ENCODE data around the gene OR7D2. TPM values are rescaled to one million over a fixed set of nuclear protein-coding genes. Genes with fewer than 3 reads are reported as not detected.
"Not testable (repeated sequence)": the region's sequence is repeated elsewhere in the genome, so short reads cannot be mapped to it uniquely, and the experiment has no call there.

The OR7D2 gene
- total RNA-seq, 2 experiments from 2014 or later, result 0.05 to 0.09 TPM

DNA sequence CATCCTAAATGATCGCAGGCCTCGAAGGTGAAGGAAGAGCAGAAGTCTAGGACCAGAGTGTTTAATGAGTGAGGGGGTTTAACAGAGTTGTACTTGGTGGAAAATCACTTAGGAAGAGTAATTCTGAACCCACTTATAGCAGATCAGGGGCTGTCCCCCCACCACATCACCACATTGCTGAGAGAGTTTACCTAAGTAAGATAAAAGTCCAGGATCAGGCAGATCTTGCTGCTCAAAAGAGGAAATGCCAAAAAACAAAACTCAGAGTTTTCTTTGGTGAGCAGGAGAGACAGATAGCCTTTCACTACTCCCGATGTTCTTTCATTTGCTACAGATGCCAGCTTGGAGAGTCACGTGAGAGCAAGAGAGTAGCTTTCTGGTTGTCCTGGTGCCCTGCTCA is 23.2 kb upstream of the OR7D2 start:
- no peak for DNase-seq
- peaks cover 35% of the 10 kb centered on the region for H3K4me1 Mint-ChIP-seq
- peak overlapping the region; percentile 76 for H3K27ac Mint-ChIP-seq
- peaks cover 94% of the 10 kb centered on the region for H3K36me3 Mint-ChIP-seq (ENCODE audit: low read depth)
- ATAC-seq, result no peak
- H3K9me3 Mint-ChIP-seq (ENCODE audit: low read depth), result peaks cover 40% of the 10 kb centered on the region
- no peaks in the 10 kb centered on the region for H3K27me3 Mint-ChIP-seq
- intact Hi-C loops (cut with DNase I, micrococcal nuclease), result no loop called here
- ChIA-PET CTCF (no interaction called here), POLR2A (no interaction called here)
- H3K4me3 Mint-ChIP-seq, result no peak overlapping the region

DNA sequence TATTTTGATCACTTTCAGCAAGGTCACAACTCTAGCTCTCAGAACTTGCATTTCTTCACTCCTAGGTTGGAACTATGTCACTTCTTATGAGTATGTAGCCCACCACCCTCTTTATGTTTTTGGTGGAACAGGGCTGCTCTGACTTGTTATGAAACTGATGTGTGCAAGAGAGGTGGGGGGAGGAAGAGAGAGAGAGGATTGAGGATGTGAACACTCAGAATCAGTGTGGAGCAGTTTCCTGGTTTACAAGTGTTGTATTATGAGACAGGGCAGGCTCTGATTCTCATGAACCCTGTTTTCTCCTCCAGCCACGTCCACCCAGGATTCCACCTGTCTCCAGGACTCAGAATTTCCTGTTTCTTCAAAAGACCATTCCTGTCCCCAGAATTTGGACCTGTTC is 22.5 kb upstream of the OR7D2 start:
- ATAC-seq (no peak), DNase-seq (no peak)
- H3K27ac Mint-ChIP-seq, result no peak overlapping the region
- peaks cover 28% of the 10 kb centered on the region for H3K4me1 Mint-ChIP-seq
- H3K9me3 Mint-ChIP-seq (ENCODE audit: low read depth), result peaks cover 42% of the 10 kb centered on the region
- POLR2A ChIA-PET, result no interaction called here
- intact Hi-C loops (cut with DNase I, micrococcal nuclease), result no loop called here
- CTCF ChIA-PET, result interaction anchor here (0.8 kb wide), 1 partner anchor 1069 kb away, joined by 3 read pairs; no protein-coding TSS in a partner anchor
- no peak overlapping the region for H3K4me3 Mint-ChIP-seq
- H3K27me3 Mint-ChIP-seq, result no peaks in the 10 kb centered on the region
- H3K36me3 Mint-ChIP-seq (ENCODE audit: low read depth), result peaks cover 94% of the 10 kb centered on the region

DNA sequence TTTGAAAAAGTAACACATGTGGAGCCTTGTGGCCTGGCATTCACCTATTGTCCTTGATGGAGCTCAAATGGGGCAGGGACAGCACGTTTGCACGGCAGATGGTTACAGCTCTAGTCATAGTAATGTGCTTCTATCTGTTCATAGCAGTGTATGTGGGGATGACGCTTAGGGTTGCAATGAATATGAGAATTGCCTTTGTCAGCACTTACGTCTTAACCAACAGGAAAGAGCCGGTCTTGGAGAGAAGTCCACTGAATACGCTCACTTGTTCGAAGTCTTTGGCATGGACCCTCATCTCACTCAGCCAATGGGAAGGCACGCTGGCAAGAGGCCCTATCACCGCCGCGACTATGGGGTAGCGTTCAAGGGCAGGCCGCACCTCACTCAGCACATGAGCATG is 18.9 kb upstream of the OR7D2 start:
- no peaks in the 10 kb centered on the region for H3K27me3 Mint-ChIP-seq
- no peak overlapping the region for H3K27ac Mint-ChIP-seq
- peaks cover 98% of the 10 kb centered on the region for H3K36me3 Mint-ChIP-seq (ENCODE audit: low read depth)
- H3K9me3 Mint-ChIP-seq (ENCODE audit: low read depth), result peaks cover 33% of the 10 kb centered on the region
- intact Hi-C loops (cut with DNase I, micrococcal nuclease), result no loop called here
- POLR2A ChIA-PET, result no interaction called here
- ATAC-seq, result no peak
- no peak overlapping the region for H3K4me3 Mint-ChIP-seq
- CTCF ChIA-PET, result no interaction called here
- peaks cover 13% of the 10 kb centered on the region for H3K4me1 Mint-ChIP-seq
- DNase-seq, result no peak

DNA sequence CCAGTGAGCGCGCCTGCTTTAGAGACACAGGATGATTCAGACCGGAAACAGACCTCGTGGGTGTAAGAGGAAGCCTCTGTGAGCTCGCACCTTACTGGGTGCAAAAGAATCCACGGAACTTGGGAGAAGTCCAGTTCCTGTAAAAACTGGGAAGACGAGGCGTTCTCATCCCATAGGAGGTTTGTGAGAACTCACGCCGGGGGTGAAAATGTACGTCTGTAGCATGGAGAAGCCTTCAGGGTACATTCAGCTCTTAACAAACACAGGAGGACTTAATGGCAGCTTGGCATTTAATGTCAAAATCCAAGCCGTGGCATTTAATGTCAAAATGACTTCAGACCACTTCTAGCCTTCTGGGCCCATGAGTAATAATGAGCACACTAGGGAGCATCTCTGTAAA is 17.4 kb upstream of the OR7D2 start:
- Mint-ChIP-seq H3K9me3 (ENCODE audit: low read depth) (peaks cover 31% of the 10 kb centered on the region), H3K27ac (no peak overlapping the region), H3K36me3 (ENCODE audit: low read depth) (peaks cover 98% of the 10 kb centered on the region), H3K27me3 (no peaks in the 10 kb centered on the region), H3K4me1 (no peaks in the 10 kb centered on the region), H3K4me3 (no peak overlapping the region)
- DNase-seq, result no peak
- ATAC-seq, result no peak
- ChIA-PET POLR2A (no interaction called here), CTCF (no interaction called here)
- intact Hi-C loops (cut with DNase I, micrococcal nuclease), result no loop called here

DNA sequence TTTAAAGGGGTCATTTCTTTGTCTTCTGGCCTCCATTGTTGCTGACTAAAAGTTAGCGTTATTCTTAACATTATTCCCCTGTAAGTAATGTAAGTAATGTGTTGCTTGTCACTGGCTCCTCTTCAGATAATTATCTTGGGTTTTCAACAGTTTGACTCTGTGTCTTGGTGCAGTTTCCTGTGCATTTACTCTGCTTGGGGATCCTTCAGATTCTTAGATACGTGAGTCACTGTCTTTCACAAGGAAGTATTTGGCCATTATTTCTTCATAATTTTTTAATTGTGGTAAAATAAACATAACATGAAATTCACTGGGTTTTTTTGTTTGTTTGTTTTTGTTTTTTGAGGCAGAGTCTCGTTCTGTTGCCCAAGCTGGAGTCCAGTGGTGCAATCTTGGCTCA is 13.5 kb upstream of the OR7D2 start:
- Mint-ChIP-seq H3K27ac (no peak overlapping the region), H3K4me3 (no peak overlapping the region), H3K9me3 (ENCODE audit: low read depth) (peaks cover 25% of the 10 kb centered on the region), H3K27me3 (no peaks in the 10 kb centered on the region), H3K36me3 (ENCODE audit: low read depth) (peaks cover 80% of the 10 kb centered on the region), H3K4me1 (no peaks in the 10 kb centered on the region)
- DNase-seq, result no peak
- CTCF ChIA-PET, result no interaction called here
- no peak for ATAC-seq
- intact Hi-C loops (cut with DNase I, micrococcal nuclease), result no loop called here
- POLR2A ChIA-PET, result no interaction called here

DNA sequence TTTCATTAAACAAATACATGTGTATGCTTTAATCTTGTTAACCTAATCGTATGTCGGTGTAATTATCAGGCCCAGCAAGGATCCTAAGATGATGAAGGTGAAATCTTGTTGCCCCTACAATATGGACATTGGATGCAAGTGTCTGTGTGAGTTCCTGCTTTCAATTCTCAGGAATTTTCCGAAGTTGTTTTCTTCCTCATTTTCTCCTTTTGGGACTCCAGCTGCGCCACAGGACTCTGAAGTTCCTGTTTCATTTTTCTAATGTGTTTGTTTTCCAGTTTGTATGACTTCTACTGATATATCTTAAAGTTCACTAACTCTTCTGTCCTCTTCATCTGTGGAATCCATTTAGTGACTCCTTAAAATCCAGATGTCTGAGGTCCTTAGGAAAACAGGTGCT is 11.9 kb upstream of the OR7D2 start:
- Mint-ChIP-seq H3K4me1 (no peaks in the 10 kb centered on the region), H3K9me3 (ENCODE audit: low read depth) (peaks cover 13% of the 10 kb centered on the region), H3K36me3 (ENCODE audit: low read depth) (peaks cover 64% of the 10 kb centered on the region), H3K27ac (no peak overlapping the region), H3K27me3 (no peaks in the 10 kb centered on the region), H3K4me3 (no peak overlapping the region)
- intact Hi-C loops (cut with DNase I, micrococcal nuclease), result no loop called here
- DNase-seq, result no peak
- ChIA-PET POLR2A (no interaction called here), CTCF (no interaction called here)
- no peak for ATAC-seq

DNA sequence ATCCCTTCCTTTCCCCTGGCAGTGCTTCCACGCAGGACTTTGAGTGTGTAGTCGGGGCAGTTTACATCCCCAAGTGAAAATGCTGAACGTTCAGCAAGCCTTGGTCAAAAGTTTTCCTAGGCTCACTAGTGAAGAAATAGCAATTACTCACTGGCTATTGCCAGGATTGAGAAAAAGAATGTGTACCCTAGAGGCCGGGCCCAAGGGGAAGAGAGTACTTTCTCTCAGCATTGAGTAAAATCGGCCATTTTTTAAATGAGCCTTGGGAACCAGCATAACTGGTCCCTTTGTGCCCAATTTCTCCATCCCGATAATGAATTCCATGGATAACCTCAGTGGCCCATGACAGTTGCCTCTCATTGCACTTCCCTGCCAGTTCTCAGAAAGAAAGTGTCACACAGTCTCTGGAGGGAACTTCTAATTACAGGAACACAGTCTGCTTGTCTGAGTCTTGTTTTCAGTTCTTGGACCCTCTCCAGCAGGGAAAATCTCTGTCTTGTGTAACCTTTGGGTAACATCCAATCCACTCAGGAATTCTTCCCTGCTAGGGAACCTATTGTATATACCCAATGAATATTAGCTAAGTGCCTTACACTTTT is 7.3 kb upstream of the OR7D2 start:
- DNase-seq (no peak), ATAC-seq (no peak)
- CTCF ChIA-PET, result no interaction called here
- H3K4me1 Mint-ChIP-seq, result no peaks in the 10 kb centered on the region
- H3K36me3 Mint-ChIP-seq (ENCODE audit: low read depth), result peaks cover 19% of the 10 kb centered on the region
- H3K27ac Mint-ChIP-seq, result no peak overlapping the region
- H3K4me3 Mint-ChIP-seq, result no peak overlapping the region
- POLR2A ChIA-PET, result no interaction called here
- intact Hi-C loops (cut with DNase I, micrococcal nuclease), result no loop called here
- H3K9me3 Mint-ChIP-seq (ENCODE audit: low read depth), result peaks cover 4% of the 10 kb centered on the region
- no peaks in the 10 kb centered on the region for H3K27me3 Mint-ChIP-seq

DNA sequence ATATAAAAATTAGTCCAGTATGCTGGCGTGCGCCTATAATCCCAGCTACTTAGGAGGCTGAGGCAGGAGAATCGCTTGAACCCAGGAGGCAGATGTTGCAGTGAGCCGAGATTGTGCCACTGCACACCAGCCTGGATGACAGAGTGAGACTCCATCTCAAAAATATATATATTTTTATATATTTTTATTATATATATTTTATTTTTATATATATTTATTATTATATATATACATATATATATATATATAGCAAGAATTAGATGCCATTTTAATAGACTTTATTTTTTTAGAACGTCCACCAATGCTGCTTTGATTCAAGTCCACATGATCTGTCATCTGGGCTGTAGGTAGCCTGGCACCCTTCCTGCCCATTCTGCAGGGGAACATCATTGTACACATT is 3.5 kb upstream of the OR7D2 start:
- ChIA-PET CTCF (no interaction called here), POLR2A (no interaction called here)
- ATAC-seq, result no peak
- Mint-ChIP-seq H3K36me3 (ENCODE audit: low read depth) (no peaks in the 10 kb centered on the region), H3K27me3 (peaks cover 1% of the 10 kb centered on the region), H3K4me1 (no peaks in the 10 kb centered on the region), H3K4me3 (no peak overlapping the region), H3K9me3 (ENCODE audit: low read depth) (no peaks in the 10 kb centered on the region), H3K27ac (no peak overlapping the region)
- intact Hi-C loops (cut with DNase I, micrococcal nuclease), result no loop called here
- DNase-seq, result no peak

DNA sequence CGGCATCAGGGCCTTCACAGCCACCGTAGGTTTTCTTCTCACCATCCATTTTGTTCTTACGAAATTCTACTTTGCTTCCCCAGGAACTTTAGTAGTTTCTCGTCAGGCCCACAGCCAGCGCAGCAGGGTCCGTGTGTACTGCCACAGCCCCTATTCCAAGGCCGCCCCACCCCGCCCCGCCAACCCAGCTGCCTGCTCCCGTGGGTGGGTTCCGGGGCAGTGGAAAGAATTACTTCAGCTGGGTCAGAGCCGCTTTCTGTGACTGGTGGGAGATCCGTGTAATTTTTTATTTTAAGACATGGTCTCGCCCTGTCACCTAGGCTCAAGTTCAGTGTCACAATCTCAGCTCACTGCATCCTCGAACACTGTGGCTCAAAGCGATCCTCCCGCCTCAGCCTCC is 4.2 kb downstream of the OR7D2 start:
- intact Hi-C loops (cut with DNase I, micrococcal nuclease), result no loop called here
- DNase-seq, result no peak
- Mint-ChIP-seq H3K9me3 (ENCODE audit: low read depth) (peaks cover 2% of the 10 kb centered on the region), H3K4me3 (no peak overlapping the region), H3K36me3 (ENCODE audit: low read depth) (no peaks in the 10 kb centered on the region), H3K27ac (no peak overlapping the region), H3K4me1 (no peaks in the 10 kb centered on the region), H3K27me3 (peaks cover 5% of the 10 kb centered on the region)
- ChIA-PET POLR2A (no interaction called here), CTCF (no interaction called here)
- no peak for ATAC-seq

DNA sequence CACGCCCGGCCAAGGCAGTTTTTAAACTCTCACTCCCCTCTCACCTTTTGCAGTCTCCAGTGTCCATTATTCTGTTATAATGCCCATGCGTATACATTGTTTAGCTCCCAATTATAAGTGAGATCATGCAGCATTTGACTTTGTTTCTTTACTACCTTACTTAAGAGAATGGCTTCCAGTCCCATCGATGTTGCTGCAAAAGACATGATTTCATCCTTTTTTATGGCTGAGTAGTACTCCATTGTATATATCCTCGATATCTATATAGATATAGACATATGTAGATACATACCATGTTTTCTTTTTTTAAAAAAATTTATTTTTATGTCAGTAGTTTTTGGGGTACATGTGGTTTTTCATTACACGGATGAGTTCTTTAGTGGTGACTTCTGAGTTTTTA is 8.4 kb downstream of the OR7D2 start:
- ChIA-PET CTCF (no interaction called here), POLR2A (no interaction called here)
- Mint-ChIP-seq H3K4me3 (no peak overlapping the region), H3K36me3 (ENCODE audit: low read depth) (no peaks in the 10 kb centered on the region), H3K27ac (no peak overlapping the region), H3K27me3 (peaks cover 17% of the 10 kb centered on the region), H3K9me3 (ENCODE audit: low read depth) (peaks cover 5% of the 10 kb centered on the region), H3K4me1 (no peaks in the 10 kb centered on the region)
- intact Hi-C loops (cut with DNase I, micrococcal nuclease), result no loop called here
- ATAC-seq (no peak), DNase-seq (no peak)

DNA sequence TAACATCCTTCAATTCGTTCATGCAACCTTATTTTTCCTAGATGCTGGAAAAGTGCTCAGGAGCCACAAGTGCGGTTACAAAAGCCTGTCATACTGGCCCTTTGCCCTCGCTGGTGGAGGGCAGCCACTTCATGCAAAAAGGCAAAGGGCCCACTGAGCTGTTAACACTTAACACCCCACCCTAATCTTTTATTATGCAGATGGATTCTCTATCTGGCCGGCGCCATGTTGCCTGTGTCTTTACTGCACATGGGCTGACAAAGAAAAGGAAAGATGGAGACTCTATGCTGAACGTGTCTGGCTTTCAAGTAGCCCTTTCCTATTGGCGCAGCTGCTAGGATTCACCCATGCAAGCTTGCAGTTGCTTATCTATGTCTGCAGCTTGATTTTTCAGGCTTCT is 10.8 kb downstream of the OR7D2 start:
- Mint-ChIP-seq H3K4me3 (no peak overlapping the region), H3K36me3 (ENCODE audit: low read depth) (no peaks in the 10 kb centered on the region), H3K27ac (no peak overlapping the region), H3K9me3 (ENCODE audit: low read depth) (peaks cover 5% of the 10 kb centered on the region), H3K27me3 (peaks cover 24% of the 10 kb centered on the region), H3K4me1 (no peaks in the 10 kb centered on the region)
- ChIA-PET POLR2A (no interaction called here), CTCF (interaction anchor here (0.7 to 1.0 kb wide), 2 partner anchors 9 to 16 kb away, joined by 3 read pairs; no protein-coding TSS in a partner anchor)
- intact Hi-C loops (cut with DNase I, micrococcal nuclease), result no loop called here
- DNase-seq (no peak), ATAC-seq (no peak)

DNA sequence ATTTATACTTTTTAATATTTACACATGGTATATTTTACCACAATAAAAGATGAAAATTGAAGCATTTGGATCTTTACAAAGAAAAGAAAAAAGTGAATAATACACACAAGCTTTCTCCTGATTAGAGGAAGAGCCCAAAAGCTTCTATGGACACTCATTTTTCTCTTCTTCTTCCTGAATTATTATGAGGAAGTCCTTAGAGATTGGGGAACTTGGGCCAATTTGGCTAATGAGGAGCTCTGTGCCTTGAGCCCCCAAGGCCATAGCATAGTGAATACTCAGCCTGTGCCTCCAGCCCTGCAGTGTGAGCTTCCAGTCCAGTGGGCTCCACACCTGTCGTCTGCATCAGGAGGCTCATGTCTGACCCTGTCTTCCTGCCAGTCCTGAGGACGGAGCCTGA is 19.3 kb downstream of the OR7D2 start:
- intact Hi-C loops (cut with DNase I, micrococcal nuclease); DNase-seq; H3K4me1 Mint-ChIP-seq; CTCF ChIA-PET; H3K27me3 Mint-ChIP-seq; H3K27ac Mint-ChIP-seq; H3K9me3 Mint-ChIP-seq (ENCODE audit: low read depth); POLR2A ChIA-PET; H3K4me3 Mint-ChIP-seq; ATAC-seq; H3K36me3 Mint-ChIP-seq (ENCODE audit: low read depth): not testable (repeated sequence)

All from activated CD4-positive, alpha-beta T cell treated with anti-CD3 and anti-CD28 coated beads for 36 hours (primary cell).